RCC 7860 (cell line): ENCODE measurements around the gene PROB1.
"Not testable (repeated sequence)": the region's sequence is repeated elsewhere in the genome, so short reads cannot be mapped to it uniquely, and the experiment has no call there.

ENCODE experiments used
- DNase-seq: peaks from one replicate; pipeline ENCODE4 v3.0.0-alpha.2; 2015; ENCODE audit warnings: low spot score
- FAIRE-seq: peaks from 2 replicates; lab custom pipeline; 2012; peaks lifted over from hg19 to GRCh38; lab: Jason Lieb, UNC

PROB1 gene

GRCh38 chr5:139393497-139394122, 1.3 kb downstream of the PROB1 start:
- no peak for FAIRE-seq
- DNase-seq, result no peak

DNA sequence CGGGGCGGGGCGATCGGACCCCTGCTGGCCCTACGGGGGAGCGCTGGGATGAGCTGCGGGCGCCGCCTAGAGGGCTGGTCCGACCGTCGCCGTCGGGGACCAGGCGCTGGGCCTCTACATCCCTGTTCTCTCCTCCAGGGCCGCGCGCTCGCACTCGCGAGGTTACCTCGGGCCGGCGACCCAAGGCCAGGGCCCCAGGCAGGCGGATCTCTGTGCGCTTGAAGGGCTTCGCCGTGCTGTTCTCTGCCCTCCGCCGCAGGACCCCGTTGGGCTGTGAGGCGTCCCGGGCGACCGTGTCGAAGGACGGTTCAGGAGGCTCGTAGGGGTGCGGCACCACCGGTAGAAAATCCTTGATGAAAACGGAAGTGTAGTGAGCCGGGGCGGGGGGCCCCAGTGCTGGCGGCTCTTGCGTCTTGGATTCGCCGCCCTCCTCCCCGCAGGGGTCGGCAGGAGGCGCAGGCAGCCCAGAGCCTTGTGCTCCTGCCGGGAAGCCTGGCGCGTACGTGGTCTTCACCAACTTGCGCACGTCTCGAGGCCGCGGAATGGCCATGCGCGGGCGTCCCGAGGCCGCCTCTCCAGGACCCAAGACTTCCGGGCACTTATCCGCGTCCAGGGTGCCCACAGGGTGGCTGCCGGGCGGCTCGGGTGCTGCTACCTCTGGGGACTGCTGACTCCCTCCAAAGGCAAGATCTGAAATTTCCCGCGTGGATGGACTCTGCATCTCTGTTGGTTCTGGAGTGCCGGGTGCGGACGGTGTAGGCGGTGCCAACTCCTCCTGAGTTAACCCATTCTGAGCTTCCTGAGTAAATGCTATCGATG, 2.0 kb downstream of the PROB1 start:
- DNase-seq, result no peak

DNA sequence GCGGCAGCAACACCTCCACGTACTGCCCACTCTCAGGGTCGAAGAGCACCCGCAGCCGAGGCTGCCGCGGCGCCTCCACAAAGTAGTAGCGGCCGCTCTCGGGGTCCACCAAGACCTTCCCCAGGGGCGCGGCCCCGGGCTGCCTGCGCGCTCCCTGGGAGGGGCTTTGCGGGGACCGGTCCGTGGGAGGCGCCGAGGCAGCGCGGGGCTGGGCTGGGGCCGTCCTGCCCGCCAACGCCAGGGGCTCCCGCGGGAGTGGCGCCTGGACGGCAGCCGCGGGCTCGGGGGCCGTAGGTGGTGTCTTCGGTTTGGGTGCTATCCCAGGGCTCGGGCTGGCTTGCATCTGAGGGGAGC, 2.6 kb downstream of the PROB1 start:
- DNase-seq (no peak), FAIRE-seq (no peak)

More for the DNA sequence above, 2.0 kb downstream of the PROB1 start:
- FAIRE-seq, result no peak

DNA sequence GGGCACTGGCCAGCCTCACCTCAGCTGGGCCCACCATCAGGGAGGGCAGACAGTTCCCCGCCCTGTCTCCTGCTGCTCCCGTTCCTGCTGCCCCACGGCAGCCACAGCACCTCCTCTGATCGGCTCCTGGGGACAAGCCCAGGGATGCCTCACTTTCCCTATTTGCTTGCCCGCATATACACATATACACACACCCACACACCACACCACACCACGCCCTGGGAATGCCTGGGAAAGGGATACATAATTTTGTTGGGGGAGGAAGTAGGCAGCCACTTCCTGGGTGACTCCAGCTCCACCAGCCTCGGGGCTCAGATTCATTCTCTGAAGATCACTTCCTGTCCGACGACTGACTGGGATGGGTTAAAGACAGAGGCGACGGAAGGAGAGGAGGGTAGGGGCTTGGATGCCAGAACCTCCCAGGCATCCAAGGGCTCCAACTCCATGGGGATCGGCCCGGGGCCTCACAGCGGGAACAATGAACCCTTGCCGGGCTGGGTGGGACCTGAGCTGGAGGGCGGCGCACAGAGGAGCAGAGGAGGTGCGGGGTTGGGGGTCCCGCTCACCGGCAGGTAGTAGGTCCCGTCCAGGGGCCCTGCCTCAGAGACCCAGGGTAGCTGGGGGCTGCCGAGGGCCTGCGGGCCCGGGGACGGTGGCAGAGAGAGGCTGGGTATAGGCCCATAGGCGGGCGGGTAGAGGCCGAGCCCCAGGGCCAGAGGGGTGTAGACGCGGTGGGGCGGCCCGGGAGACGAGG, 3.2 kb downstream of the PROB1 start:
- no peak for DNase-seq

DNA sequence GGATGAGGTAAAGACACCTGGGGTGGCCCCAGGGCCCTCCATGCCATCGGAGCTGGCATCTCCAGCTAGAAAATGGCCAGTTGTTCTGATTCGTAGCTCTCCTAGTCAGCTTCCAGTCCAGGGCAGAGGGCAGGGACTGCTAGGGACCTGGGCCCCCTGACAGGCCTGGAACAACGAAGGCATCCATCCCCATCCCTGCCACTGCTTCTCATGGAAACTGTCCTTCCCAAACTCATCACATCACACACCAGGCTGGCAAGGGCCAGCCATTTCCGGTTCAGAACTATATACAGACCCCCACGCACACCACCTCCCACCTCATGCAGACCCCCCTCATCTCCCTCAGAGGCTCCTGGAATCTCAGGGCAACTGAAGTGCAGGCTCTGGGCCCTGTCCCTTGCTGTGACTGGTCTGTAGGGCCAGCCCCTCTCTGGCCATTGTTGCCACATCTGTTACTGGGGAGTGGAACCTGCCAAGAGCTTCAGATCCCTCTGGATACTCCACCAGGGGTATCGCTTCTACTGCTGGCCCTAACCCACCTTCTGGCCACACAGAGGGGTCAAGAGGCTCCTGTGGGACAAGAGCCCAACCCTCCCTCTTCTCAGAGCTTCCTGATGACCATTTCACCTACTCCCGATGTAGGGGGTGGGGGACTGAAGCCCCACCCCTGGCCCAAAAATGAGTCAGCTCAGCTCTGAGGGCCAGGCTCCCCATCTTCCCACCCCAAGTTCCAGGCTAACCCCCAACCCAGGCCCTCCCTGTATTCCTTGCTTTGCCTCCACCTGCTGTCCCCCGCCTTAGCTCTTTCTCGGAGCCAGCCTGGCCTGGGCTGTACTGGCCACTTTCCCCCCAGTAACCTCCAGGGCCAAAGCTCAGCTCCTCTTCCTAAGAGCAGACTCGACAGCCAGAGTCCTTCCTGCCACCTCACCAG, 4.0 kb downstream of the PROB1 start:
- FAIRE-seq (no peak), DNase-seq (no peak)

More for the DNA sequence above, 3.2 kb downstream of the PROB1 start:
- no peak for FAIRE-seq

- DNase-seq (no peak), FAIRE-seq (no peak)
Observed at GRCh38 chr5:139389701-139390638, 4.9 kb downstream of the PROB1 start, which contains the start of gene MZB1. MZB1 (minus strand) TSS chr5:139389913; CDS start chr5:139389856, 57 bp downstream.

DNA sequence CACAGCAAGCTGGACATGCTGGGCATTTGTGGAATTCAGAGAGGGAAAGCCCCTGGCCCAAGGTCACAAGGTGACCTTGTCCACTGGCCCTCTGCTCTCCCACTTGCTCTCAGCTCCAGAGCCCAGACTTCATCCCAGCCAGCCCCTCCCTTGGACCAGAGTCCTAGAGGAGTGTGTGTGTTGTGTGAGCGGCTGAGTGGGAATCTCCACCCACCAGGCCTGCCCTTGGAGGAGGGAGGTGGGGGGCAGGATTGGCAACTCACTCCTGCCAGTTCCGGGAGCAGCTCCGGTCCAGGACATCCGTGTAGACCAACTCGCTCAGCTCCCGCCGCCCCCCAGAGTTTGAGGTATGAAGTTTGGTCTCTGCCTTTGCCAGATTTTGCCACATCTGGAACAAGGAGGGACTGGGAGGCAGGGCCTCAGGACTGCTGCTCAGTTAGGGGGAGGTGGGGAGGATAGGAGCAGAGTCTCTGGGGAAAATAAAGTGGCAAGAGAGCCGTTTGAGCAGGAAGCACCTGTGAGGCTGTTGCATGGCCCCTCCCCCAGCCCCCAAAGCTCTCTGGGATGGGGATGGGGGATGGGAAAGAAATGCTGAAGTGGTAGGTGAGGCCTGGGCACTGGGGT, 6.6 kb downstream of the PROB1 start:
- DNase-seq, result no peak
- FAIRE-seq, result no peak

- DNase-seq (no peak), FAIRE-seq (no peak)
Observed at GRCh38 chr5:139387611-139388197, 7.2 kb downstream of the PROB1 start.

DNA sequence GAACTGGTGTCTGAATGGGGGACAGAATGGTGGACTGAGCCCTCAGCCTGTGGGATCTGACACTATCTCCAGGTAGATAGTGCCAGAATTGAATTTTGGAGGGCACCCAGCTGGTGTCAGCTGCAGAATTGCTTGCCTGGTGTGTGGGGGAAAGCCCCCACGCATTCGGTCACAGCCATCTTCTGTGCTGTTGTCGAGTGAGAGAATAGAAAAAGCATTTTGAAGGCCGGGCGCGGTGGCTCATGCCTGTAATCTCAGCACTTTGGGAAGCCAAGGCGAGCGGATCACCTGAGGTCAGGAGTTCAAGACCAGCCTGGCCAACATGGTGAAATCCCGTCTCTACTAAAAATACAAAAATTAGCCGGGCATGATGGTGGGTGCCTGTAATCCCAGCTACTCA, 7.9 kb downstream of the PROB1 start:
- FAIRE-seq, DNase-seq: not testable (repeated sequence)

GRCh38 chr5:139386050-139386438, 8.9 kb downstream of the PROB1 start:
- FAIRE-seq, result no peak
- DNase-seq, result no peak

GRCh38 chr5:139385061-139386049, 9.5 kb downstream of the PROB1 start:
- FAIRE-seq, result no peak
- DNase-seq, result no peak

DNA sequence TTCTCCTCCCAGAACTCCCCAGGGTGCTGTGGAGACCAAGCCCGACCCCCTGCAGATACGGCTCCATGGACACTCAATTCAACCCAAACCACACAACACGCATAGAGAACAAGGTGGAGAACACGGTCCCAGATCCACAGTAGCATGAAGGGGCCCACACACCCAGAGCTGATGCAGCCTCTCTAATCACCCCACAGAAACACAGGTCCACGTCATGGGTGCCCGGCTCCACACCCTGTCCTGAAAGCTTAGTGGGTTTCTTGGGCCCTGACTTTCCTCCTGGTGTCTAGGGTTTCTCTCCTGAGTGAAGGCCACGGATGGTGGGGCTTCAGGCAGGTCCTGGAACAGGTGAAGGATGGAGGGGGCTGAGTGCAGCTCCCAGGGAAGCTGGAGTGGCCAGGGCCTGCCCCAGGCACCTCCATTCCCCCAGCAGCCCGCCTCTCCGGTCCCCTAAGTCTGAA, 10.3 kb downstream of the PROB1 start:
- DNase-seq (no peak), FAIRE-seq (no peak)

GRCh38 chr5:139383993-139384590, 10.8 kb downstream of the PROB1 start:
- FAIRE-seq (no peak), DNase-seq (no peak)

DNA sequence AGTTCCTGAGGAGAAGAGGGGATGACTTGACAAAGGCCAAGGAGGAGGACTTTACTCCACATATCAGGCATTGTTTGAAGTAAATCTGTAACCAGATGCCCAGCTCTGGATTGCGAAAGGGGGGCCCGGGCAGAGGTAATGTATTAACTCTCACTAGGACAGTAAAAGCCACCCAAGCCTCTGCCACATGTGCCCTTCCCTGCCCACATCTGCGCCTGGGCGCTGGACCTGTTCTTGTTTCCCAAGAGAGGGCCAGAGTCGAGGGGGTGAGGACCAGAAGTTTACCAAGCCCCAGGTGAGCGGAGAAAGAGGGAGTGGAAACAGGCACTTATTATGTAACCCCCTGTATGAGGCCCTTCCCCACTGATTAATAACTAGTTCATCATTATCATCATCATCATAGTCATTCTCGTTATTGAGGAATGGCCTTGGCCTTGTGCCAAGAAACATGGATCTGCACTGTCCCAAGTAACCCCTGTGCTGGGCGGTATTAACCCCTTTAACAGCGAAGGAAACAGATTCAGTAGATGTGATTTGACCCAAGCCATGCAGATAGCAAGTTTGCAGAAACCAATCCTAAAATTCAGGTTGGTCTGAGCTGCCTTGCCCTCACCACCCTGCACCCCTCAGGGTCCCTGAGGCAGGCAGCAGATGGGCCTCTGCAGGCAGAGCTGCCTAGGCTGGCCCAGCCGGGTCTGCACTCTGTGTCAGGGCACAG, 11.5 kb downstream of the PROB1 start, which contains the start of gene SLC23A1:
Gene SLC23A1, minus strand, starts transcription at position 23 of the 718 bp plus-strand sequence. CDS start 44 bp downstream, outside the sequence.
- FAIRE-seq (peak; percentile 58), DNase-seq (peak; percentile 23)

DNA sequence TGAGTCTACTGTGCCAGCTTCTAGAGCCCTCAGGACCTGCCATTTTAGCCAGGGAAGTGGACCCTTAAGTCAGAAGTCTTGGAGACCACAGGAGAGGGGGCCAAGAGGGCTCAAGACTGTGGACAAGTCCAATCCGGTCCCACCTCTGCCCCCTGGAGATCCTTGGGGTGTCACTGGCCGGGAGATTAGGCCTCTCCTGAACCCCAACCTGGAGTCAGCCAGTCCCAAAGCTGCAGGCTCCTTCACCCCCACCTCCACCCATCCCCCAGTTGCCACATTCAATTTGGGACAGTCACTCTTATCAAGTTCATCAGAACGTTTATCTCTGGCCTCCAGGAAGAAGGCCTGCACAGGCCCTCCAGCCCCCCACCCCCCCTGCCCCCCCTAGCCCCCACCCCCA, 12.1 kb downstream of the PROB1 start:
- DNase-seq (no peak), FAIRE-seq (no peak)
